ENCODE results near the gene PCNX4.
A peak's percentile ranks its signal among the peaks of the same experiment; 100 is the strongest.

PCNX4 gene

GRCh38 chr14:60106339-60106738 is 14.6 kb downstream of the PCNX4 start:
- no peak for DNase-seq

DNA sequence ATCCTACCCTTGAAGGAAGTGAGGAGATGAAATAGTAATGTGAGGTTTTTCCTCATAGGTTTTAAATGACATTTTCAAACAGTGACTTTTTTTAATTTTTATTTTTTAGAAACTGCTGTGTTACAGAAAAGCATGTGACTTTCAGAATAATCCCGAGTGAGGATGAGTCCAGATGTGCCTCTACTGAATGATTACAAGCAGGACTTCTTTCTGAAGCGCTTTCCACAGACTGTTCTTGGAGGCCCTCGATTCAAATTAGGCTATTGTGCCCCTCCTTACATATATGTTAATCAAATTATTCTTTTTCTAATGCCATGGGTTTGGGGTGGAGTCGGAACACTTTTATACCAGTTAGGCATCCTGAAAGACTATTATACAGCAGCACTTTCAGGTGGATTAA is 15.8 kb downstream of the PCNX4 start:
- no peak for DNase-seq

DNA sequence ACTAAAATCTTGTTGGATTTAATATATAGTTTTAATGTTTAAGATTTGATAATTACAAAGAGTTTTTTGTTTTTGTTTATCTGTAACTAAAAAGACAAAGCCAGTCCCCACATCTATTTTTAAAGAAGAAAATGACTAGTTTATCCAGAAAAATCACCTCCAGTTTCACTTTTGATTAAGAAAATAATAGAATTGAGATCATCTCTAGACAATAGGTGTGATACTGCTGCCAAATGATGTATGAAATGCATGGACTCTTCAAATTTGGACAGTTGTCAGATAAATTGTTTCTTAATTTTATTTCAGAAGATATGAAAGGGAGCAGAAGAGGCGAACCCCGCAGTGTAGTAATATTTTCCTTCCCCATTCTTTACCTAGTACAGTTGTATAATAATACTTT is 20.0 kb downstream of the PCNX4 start:
- DNase-seq: no peak

DNA sequence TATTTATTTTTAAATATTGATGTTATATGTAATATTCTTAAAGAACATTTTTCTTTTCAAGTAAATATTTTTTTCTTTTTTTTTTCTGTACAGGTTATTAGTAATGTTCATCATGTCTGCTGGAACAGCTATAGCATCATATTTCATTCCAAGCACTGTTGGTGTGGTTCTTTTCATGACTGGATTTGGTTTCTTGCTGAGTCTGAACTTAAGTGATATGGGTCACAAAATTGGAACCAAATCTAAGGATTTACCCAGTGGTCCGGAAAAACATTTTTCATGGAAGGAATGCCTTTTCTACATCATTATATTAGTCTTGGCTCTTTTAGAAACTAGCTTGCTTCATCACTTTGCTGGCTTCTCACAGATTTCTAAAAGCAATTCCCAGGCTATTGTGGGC is 23.2 kb downstream of the PCNX4 start:
- no peak for DNase-seq

DNA sequence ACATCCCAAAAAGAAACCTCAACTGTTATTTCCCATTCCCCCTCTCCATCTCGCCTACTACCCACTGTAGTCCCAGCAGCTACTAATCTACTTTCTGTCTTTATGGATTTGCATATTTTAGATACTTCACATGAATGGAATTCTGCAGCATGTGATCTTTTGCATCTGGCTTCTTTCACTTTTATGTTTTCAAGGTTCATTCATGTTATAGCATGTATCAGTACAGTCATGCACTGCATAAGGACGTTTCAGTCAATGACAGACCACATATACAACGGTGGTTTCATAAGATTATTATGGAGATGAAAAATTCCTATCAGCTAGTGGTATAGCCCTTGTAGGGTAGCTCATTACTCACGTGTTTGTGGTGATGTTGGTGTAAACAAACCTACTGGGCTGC is 24.5 kb downstream of the PCNX4 start:
- DNase-seq: no peak

DNA sequence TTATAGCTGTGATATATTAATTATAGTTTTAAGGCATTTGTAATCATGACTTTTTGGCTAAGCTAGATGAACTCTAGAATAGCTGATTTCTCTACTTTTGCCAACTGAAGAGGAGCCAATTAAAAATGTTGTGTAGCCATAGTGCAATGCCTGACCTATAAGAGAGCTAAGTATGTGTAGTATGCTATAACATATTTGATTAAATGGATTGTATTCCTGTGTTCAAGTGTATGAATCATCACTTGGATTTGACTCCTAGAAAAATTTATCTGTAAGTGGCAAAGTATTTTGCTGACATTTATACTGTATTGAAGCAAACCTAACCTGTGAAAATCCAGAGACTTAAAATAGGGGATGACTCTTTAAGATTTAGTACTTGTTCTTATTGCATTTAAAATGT is 34.2 kb downstream of the PCNX4 start:
- DNase-seq: no peak

GRCh38 chr14:60133487-60133886 is 41.8 kb downstream of the PCNX4 start:
- DNase-seq: no peak

- no peak for DNase-seq
These were observed 43.0 kb downstream of the PCNX4 start for GRCh38 chr14:60134702-60135101.

GRCh38 chr14:60151715-60152114 is 60.0 kb downstream of the PCNX4 start:
- DNase-seq: peak; percentile 75

DNA sequence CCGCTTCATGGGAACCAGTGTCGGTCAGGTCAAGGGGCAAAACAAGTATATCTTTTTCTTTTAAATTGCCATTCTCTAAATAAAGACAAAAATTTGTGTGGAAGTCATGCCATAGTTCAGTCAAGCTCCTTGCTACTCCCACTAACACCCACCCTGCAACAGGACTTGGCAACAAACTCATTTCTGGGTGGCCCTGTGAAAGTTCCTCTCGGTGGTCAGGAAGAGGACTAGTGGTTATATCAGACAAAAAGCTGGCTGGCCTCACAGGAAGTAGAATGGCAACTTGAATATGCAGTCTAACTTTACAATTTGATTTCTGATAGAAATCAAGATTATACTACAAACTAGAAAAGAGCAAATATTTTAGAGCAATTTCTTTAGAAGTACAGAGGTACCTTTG is 62.3 kb downstream of the PCNX4 start:
- DNase-seq: peak; percentile 40

GRCh38 chr14:60154671-60155070 is 62.9 kb downstream of the PCNX4 start:
- DNase-seq: no peak

- DNase-seq: no peak
These were observed 68.7 kb downstream of the PCNX4 start for GRCh38 chr14:60160422-60160821.

DNA sequence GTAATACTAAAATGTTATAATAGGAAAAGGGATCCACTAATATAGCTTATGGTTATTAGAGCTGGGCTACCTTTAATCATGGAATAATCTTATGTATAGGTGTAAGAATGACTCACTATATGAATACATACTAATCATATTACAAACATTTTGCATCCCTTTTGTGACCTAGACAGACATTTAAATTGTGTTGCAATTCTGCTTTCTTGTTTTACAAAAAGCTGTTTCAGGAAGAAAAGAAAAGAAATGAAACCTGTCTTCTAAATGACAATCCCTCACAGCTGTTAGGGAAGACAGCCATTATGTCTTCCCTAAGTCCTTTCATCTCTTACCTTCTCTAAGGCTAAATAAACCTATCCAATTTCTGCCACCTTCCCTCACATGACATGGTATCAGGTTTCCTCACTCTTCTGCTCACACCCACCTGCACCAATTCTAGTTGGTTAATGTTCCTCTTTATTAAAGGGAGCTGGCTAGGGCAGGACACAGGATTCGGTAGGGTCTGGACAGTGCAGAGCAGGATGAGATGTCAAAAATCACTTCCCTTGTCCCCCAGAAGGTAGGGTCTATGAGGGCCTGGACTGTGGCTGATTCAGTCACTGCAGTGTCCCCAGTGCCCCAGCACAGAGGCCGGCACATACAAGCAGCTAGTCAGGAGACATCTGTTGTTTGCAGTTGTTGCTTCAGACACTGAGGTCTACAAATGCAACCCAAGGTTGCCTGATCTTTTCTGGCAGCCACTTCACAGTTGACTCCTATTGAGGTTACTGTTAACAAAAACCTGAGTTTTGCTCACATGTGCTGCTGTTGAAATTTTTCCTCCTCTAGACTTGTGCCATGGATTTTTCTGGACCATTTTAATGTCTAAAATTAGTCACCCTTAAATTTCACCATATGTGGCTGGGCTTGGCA is 69.7 kb downstream of the PCNX4 start:
- no peak for DNase-seq

DNA sequence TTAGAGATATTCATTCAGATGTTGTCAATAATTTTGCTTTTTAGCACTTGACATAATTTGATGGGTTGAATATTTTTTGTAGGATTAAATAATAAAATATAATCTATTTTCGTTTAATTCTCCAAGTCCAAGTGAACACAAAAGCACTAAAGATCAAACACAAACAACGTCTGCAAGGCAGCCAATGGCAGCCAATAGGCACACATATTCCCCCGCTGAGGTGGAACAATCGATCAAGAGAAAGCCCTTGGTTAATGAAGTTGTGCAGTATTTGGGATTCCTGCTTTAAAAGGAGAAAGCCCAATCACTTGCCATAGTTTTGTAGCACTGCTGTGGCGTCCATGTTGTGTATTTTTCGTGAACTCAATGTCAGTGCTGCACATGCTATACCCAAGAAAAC is 72.0 kb downstream of the PCNX4 start:
- no peak for DNase-seq

DNA sequence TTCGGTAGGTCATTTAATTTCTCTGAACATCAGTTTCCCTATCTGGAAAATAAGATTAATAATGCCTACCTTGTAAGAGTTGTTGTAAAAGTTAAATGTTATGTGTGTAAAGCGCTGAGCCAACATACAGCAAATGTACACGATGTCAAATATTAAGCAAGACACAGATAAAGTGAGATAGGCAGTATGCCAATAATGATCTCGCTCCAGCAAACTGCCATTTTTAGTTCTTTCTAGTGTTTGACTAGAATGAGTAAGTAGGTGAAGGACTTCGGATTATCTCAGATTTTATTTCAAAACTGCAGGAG is 72.6 kb downstream of the PCNX4 start:
- DNase-seq: no peak

DNA sequence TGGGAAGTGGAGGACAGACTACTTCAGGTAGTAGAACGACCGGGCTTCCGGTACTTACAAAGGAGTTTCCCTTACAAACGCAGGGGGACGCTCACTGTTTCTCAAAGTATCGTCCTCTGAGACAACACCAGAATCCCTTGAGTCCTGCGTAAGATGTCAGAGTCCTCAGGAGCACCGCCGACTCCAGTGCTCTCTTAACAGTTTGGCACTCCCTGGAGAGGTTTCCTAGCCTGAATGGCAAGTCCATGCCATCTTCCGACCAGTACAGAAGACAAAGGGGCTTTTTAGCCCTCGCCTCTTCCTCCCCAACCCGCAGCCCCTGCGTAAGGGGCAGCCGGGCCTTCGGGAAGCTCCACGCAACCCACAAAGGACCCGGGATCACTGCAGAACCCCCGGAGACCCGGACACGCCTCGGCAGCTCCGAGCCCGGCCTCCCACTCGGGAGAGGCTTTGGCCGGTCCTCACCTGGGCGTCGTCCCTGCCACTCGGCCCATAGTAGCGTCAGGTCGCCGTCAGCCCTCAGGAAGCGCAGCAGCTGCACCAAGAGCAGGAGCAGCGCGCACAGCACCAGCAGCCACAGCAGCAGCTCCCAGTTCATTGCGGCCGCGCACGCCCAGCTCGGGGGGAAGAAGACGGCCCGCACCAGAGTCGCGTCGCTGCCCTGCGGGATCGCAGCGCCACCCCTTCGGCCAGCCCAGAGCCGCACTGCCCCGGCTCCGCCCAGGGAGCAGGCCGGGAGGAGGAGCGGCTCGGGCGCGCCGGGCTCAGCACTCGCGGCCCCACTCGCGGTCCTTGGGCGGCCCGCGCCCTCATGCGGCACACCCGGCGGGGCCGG is 73.2 kb downstream of the PCNX4 start, which contains the start of gene DHRS7:
TSS of gene DHRS7 (minus strand) at position 687 of the 835 bp plus-strand sequence. CDS start at position 598, 89 bp downstream.
- DNase-seq: peak; percentile 75

GRCh38 chr14:60165547-60165876 is 73.8 kb downstream of the PCNX4 start:
- DNase-seq: no peak

GRCh38 chr14:60166142-60166541 is 74.4 kb downstream of the PCNX4 start:
- DNase-seq: peak; percentile 42

DNA sequence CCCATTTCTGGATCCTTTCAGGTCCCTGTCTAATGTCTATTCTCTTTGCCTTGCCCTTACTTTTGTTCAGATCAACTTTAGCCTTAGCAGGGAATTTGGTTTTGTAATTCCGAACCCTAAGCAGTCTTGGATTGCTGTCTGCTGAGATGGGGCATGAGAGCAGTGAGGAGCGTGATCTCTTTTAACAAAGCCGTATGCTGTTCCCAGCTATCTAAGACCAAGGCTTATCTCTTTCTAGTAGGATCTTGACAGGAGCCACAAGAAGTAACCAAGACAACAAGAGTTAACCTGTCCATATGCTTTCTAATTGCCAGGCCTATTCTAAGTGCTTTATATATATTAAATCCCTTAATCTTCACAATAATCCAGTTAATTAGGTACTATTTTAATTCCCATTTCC is 78.0 kb downstream of the PCNX4 start:
- DNase-seq: no peak

- no peak for DNase-seq
These were observed 79.2 kb downstream of the PCNX4 start for GRCh38 chr14:60170948-60171347.

DNA sequence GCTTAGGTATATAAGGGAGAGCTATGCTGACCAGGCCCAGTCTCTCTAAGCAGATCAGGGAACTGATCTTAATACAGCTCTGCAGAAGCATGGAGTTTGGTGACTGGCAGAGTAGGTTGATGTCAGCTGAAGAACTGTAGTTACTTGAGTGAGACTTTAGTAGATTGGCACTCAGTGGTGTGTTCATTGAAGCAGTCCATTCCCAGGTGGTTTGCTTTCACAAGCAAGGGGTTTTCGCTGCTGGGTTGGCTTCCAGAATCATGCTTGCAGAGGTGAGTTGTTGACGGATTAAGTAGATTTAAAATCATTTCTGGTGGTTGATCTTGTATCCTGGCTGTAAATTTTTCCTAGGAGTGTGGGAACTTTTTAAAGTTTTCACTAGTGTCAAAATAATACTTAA is 80.0 kb downstream of the PCNX4 start:
- DNase-seq: no peak

- DNase-seq: no peak
These were observed 82.9 kb downstream of the PCNX4 start for GRCh38 chr14:60174352-60175254.

GRCh38 chr14:60175255-60175902 is 83.7 kb downstream of the PCNX4 start:
- no peak for DNase-seq

Measured in CD4-positive, alpha-beta T cell treated with Interleukin-17A for 1 hour (primary cell).